HepG2 (cell line): Measurements from ENCODE around the gene CD274. TPM values are rescaled to one million over a fixed set of nuclear protein-coding genes. Genes with fewer than 3 reads are reported as not detected.

Experiments used
- ATAC-seq: fragments of 200-7000 bp; cut with Tn5 transposase; 3 replicates; pipeline ENCODE4 v1.9.1; 2020; ENCODE audit warnings: mild to moderate bottlenecking, moderate library complexity
- BruUV-seq: library from RNA; stranded (reverse); fragments of 400-500 nt; replicated peaks from 2 replicates; lab custom pipeline; 2021; lab: Mats Ljungman, UMichigan
- CTCF ChIA-PET: fragments of 300-600 bp; formaldehyde crosslinking; extraction: SDS; loops from one replicate; lab custom pipeline; 2021; ENCODE audit warnings: low total read pairs, inconsistent platforms, low intra/inter-chr PET ratio; lab: Yijun Ruan, JAX
- POLR2A ChIA-PET: fragments of 350-600 bp; sonication (Branson Sonifier 250); formaldehyde crosslinking; loops from one replicate; lab custom pipeline; 2020; ENCODE audit warnings: antibody characterized with exemption, inconsistent platforms; lab: Yijun Ruan, JAX
- DNase-seq: peaks from one replicate; pipeline ENCODE4 v3.0.0-alpha.2; 2015; ENCODE audit warnings: low spot score
- FAIRE-seq: peaks from 3 replicates; lab custom pipeline; 2011; peaks lifted over from hg19 to GRCh38; lab: Jason Lieb, UNC
- H2AFZ ChIP-seq: one replicate; pipeline ENCODE4 v1.6.1; 2011; ENCODE audit warnings: low read length, inconsistent platforms
- H3K27ac ChIP-seq: fragments of 300-600 bp; 3 replicates; pipeline ENCODE4 v1.8.0; 2011; ENCODE audit warnings: mixed run types, mild to moderate bottlenecking, mixed read lengths, low read length, inconsistent platforms; ENCODE audit not compliant: insufficient read depth; ENCODE audit errors: extremely low read length
- H3K27me3 ChIP-seq, 2 experiments: fragments of 200-600 bp in 1 of 2; 2 replicates in 1 of 2; 3 replicates in 1 of 2; pipeline versions ENCODE4 v1.6.0 to v1.8.0; 2011; ENCODE audit warnings: low read length in 2 of 2, mild to moderate bottlenecking in 2 of 2, moderate library complexity in 2 of 2, inconsistent platforms in 1 of 2; ENCODE audit not compliant: insufficient read depth in 2 of 2, control insufficient read depth in 1 of 2
- H3K36me3 ChIP-seq, 2 experiments: fragments of 200-600 bp in 1 of 2; replicated peaks in 1 of 2; 2 replicates in 1 of 2; 3 replicates in 1 of 2; pipeline versions ENCODE4 v1.5.1 to v1.8.0; 2011; ENCODE audit warnings: low read length in 2 of 2, inconsistent platforms in 1 of 2; ENCODE audit not compliant: insufficient read depth in 2 of 2, control insufficient read depth in 1 of 2
- H3K4me1 ChIP-seq: 2 replicates; pipeline ENCODE4 v1.5.1; 2012; ENCODE audit warnings: low read length, inconsistent platforms; ENCODE audit not compliant: insufficient read depth
- H3K4me2 ChIP-seq: 2 replicates; pipeline ENCODE4 v1.6.0; 2011; ENCODE audit warnings: low read depth, low read length, inconsistent platforms
- H3K4me3 ChIP-seq, 3 experiments: fragments of 200-600 bp in 1 of 3; sonication (generic), shearing (Covaris generic) in 1 of 3; replicated peaks in 1 of 3; 2 replicates each; pipeline ENCODE4 v1.5.1; 2011 to 2016; ENCODE audit warnings: low read length in 3 of 3, inconsistent platforms in 2 of 3, low read depth in 2 of 3, mild to moderate bottlenecking in 2 of 3, control low read depth in 1 of 3, mixed read lengths in 1 of 3; ENCODE audit not compliant: insufficient read depth in 1 of 3
- H3K79me2 ChIP-seq: one replicate; pipeline ENCODE4 v1.6.1; 2011; ENCODE audit warnings: low read length, inconsistent platforms; ENCODE audit not compliant: insufficient read depth
- H3K9ac ChIP-seq: 2 replicates; pipeline ENCODE4 v1.6.0; 2011; ENCODE audit warnings: mild to moderate bottlenecking, low read depth, low read length, inconsistent platforms; ENCODE audit not compliant: insufficient read depth
- H3K9me3 ChIP-seq: 2 replicates; pipeline ENCODE4 v1.5.1; 2012; ENCODE audit warnings: mild to moderate bottlenecking, low read length
- H4K20me1 ChIP-seq: 2 replicates; pipeline ENCODE4 v1.6.0; 2011; ENCODE audit warnings: inconsistent platforms, mild to moderate bottlenecking, low read length, moderate library complexity; ENCODE audit not compliant: insufficient read depth
- AKAP8 ChIP-seq: sonication (generic); formaldehyde crosslinking; IDR thresholded peaks from 2 replicates; pipeline ENCODE4 v1.5.1; 2020; ENCODE audit warnings: mild to moderate bottlenecking, missing genetic modification reagents
- GMEB2 ChIP-seq: IDR thresholded peaks from 2 replicates; pipeline ENCODE4 v1.6.1; 2016; ENCODE audit warnings: missing biosample characterization, missing genetic modification reagents, low read depth
- MAFK ChIP-seq, 2 experiments: IDR thresholded peaks in 1 of 2; conservative IDR thresholded peaks in 1 of 2; 2 replicates each; pipeline ENCODE4 v1.6.1; 2011; ENCODE audit warnings: improper control_type of control experiment in 2 of 2, low read length in 2 of 2
- MIER2 ChIP-seq: IDR thresholded peaks from 2 replicates; pipeline ENCODE4 v1.6.1; 2016; ENCODE audit warnings: missing biosample characterization, missing genetic modification reagents
- MNT ChIP-seq: fragments of 450-650 bp; IDR thresholded peaks from 2 replicates; pipeline ENCODE4 v1.6.1; 2016
- NR2F6 ChIP-seq, 2 experiments: IDR thresholded peaks; 2 replicates each; pipeline ENCODE4 v1.6.1; 2016; ENCODE audit warnings: antibody characterized with exemption in 1 of 2, mild to moderate bottlenecking in 1 of 2
- PBX3 ChIP-seq: sonication (generic); formaldehyde crosslinking; IDR thresholded peaks from 2 replicates; pipeline ENCODE4 v1.8.1; 2023; ENCODE audit warnings: missing genetic modification reagents, inconsistent platforms, borderline replicate concordance
- SALL2 ChIP-seq: sonication (generic); formaldehyde crosslinking; IDR thresholded peaks from 2 replicates; pipeline ENCODE4 v1.8.1; 2023; ENCODE audit warnings: mild to moderate bottlenecking, missing genetic modification reagents, inconsistent platforms
- SMARCC2 ChIP-seq: fragments of 450-650 bp; IDR thresholded peaks from 2 replicates; pipeline ENCODE4 v1.6.1; 2017; ENCODE audit warnings: antibody characterized with exemption, mild to moderate bottlenecking
- ZNF20 ChIP-seq: sonication (generic); formaldehyde crosslinking; IDR thresholded peaks from 2 replicates; pipeline ENCODE4 v1.4.0; 2020; ENCODE audit warnings: mild to moderate bottlenecking, moderate library complexity, missing genetic modification reagents
- WGBS: methylation state at CpG from one replicate; pipeline ENCODE4 v1.1.6; 2017; ENCODE audit warnings: low lambda C conversion rate; 5-methylcytosine and 5-hydroxymethylcytosine counted together
- in situ Hi-C: cut with HindIII; loops from 2 replicates; pipeline ENCODE4 v1.10.0; 2017; ENCODE audit warnings: low pct_unique_long_range_greater_than_20kb; ENCODE audit not compliant: extremely low pct_ligation_motif_present
- intact Hi-C: fragments of 100-400 bp; cut with micrococcal nuclease; formaldehyde crosslinking; loops from one replicate; pipeline ENCODE4 v1.10.0; 2022; ENCODE audit not compliant: unreplicated experiment
- polyA plus RNA-seq, 8 experiments: library from polyadenylated mRNA; depleted of rRNA in 3 of 8; stranded (reverse) in 7 of 8; unstranded in 1 of 8; fragments of >200 nt; fragmentation: Illumina TruSeq in 4 of 8; extraction: Trizol in 4 of 8; gene quantifications; 2 replicates each; pipeline versions ENCODE4 v1.2.1 to v1.2.3, GENCODE V29; 2011 to 2016; ENCODE audit warnings: low read depth in 4 of 8, missing spikeins in 1 of 8, mixed read lengths in 1 of 8; ENCODE audit not compliant: insufficient read depth in 1 of 8
- total RNA-seq, 5 experiments: library from RNA; depleted of rRNA; stranded (reverse); fragments of >200 nt; fragmentation: Illumina TruSeq; extraction: Trizol; gene quantifications; 2 replicates each; pipeline ENCODE4 v1.2.3, GENCODE V29; 2016; ENCODE audit warnings: low read depth in 1 of 5
- TF ChIP-seq, protein P1 (sequence below): sonication (generic); formaldehyde crosslinking; conservative IDR thresholded peaks from 2 replicates; pipeline ENCODE4 v1.4.0; 2020; ENCODE audit warnings: mild to moderate bottlenecking, missing genetic modification reagents, moderate library complexity
- TF ChIP-seq, protein P2 (sequence below): sonication (generic); formaldehyde crosslinking; IDR thresholded peaks from 2 replicates; pipeline ENCODE4 v1.4.0; 2020; ENCODE audit warnings: mild to moderate bottlenecking, missing genetic modification reagents

Gene CD274
- total and polyA plus RNA-seq, 2 of the 13 experiments (the other 11 are each of a cell fraction or from before 2014, with no cell fraction given), result 0.17 to 0.49 TPM

- no peak for TF ChIP-seq MAFK (conservative IDR thresholded peaks at IDR 0.05 in 1 of 2, IDR thresholded peaks at IDR 0.05 in 1 of 2; ENCODE audit: low read length in 2 of 2)
- no peak for TF ChIP-seq AKAP8 (CRISPR knock-in tag)
- TF ChIP-seq MIER2 (CRISPR knock-in tag), result no peak
- no peak for TF ChIP-seq SMARCC2
- no peak for TF ChIP-seq SALL2 (CRISPR knock-in tag)
- TF ChIP-seq, protein P1, sequence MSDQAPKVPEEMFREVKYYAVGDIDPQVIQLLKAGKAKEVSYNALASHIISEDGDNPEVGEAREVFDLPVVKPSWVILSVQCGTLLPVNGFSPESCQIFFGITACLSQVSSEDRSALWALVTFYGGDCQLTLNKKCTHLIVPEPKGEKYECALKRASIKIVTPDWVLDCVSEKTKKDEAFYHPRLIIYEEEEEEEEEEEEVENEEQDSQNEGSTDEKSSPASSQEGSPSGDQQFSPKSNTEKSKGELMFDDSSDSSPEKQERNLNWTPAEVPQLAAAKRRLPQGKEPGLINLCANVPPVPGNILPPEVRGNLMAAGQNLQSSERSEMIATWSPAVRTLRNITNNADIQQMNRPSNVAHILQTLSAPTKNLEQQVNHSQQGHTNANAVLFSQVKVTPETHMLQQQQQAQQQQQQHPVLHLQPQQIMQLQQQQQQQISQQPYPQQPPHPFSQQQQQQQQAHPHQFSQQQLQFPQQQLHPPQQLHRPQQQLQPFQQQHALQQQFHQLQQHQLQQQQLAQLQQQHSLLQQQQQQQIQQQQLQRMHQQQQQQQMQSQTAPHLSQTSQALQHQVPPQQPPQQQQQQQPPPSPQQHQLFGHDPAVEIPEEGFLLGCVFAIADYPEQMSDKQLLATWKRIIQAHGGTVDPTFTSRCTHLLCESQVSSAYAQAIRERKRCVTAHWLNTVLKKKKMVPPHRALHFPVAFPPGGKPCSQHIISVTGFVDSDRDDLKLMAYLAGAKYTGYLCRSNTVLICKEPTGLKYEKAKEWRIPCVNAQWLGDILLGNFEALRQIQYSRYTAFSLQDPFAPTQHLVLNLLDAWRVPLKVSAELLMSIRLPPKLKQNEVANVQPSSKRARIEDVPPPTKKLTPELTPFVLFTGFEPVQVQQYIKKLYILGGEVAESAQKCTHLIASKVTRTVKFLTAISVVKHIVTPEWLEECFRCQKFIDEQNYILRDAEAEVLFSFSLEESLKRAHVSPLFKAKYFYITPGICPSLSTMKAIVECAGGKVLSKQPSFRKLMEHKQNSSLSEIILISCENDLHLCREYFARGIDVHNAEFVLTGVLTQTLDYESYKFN (CRISPR knock-in tag), result no peak
- TF ChIP-seq PBX3, result no peak
These were observed 3.7 kb upstream of the CD274 start (continued) for GRCh38 chr9:5446451-5447236.

DNA sequence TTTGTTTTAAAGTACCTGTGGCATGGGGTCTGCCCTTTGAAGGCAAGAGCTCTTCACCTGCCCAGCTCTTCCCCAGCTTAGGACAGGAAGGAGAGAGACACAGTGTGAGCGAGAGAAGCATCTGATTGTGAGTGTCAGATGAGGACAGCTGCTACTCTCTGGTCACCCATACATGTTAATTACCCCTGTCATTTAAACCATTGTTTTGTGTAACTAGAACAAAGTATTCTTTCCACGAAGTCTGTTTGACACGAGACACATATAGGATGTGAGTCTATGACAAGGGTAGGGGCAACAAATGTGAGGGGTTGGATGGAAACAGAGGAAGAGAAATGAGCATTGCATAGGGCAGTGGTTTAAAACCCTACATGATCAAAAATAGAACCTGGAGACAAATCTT, 3.0 kb upstream of the CD274 start:
- Histone ChIP-seq H3K9me3 (no peaks in the 10 kb centered on the region), H3K27me3 (peaks cover 0 to 4% of the 10 kb centered on the region in 2 experiments; a peak in 1 of 5 replicates), H3K4me2 (no peak overlapping the region), H2AFZ (no peak overlapping the region), H4K20me1 (no peaks in the 10 kb centered on the region), H3K27ac (no peak overlapping the region), H3K4me3 (no peak overlapping the region), H3K9ac (no peak overlapping the region), H3K4me1 (peaks cover 8% of the 10 kb centered on the region), H3K36me3 (no peaks in the 10 kb centered on the region), H3K79me2 (no peaks in the 10 kb centered on the region)
- DNase-seq (no peak), FAIRE-seq (no peak), ATAC-seq (no peak)
- CTCF ChIA-PET, result no interaction called here
- in situ Hi-C loops (loop anchor here (10.0 to 25.0 kb wide), 3 partner anchors 147 to 685 kb away; partner anchors contain the start of gene JAK2), intact Hi-C loops (no loop called here)
- BruUV-seq, result no TSS peak
- WGBS, result 4% methylated on average over 3 of the region's 3 CpGs
- POLR2A ChIA-PET, result no interaction called here
- no peak for TF ChIP-seq GMEB2 (CRISPR knock-in tag)
- TF ChIP-seq, protein P2, sequence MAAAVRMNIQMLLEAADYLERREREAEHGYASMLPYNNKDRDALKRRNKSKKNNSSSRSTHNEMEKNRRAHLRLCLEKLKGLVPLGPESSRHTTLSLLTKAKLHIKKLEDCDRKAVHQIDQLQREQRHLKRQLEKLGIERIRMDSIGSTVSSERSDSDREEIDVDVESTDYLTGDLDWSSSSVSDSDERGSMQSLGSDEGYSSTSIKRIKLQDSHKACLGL (CRISPR knock-in tag), result no peak
- no peak for TF ChIP-seq NR2F6 (IDR thresholded peaks at IDR 0.05)
- TF ChIP-seq NR2F6 (CRISPR knock-in tag; IDR thresholded peaks at IDR 0.05), result no peak
- TF ChIP-seq ZNF20 (CRISPR knock-in tag), result no peak
- no peak for TF ChIP-seq MNT
